Type B pancreatic cell (in vitro differentiated cells): Measurements from ENCODE around the gene GALT. TPM values are rescaled to one million over a fixed set of nuclear protein-coding genes. Genes with fewer than 3 reads are reported as not detected.
A peak's percentile ranks its signal among the peaks of the same experiment; 100 is the strongest.

ENCODE experiments used
- DNase-seq: peaks from one replicate; pipeline ENCODE4 v3.0.0; 2021; ENCODE audit warnings: mixed read lengths; ENCODE audit not compliant: unreplicated experiment; ENCODE audit errors: extremely low spot score
- H3K27ac Mint-ChIP-seq: 2 replicates; pipeline ENCODE4 v1.8.0; 2021; ENCODE audit warnings: mild to moderate bottlenecking, mixed read lengths
- H3K27me3 Mint-ChIP-seq: 2 replicates; pipeline ENCODE4 v1.8.0; 2021; ENCODE audit warnings: mixed read lengths
- H3K36me3 Mint-ChIP-seq: 2 replicates; pipeline ENCODE4 v1.8.0; 2021; ENCODE audit warnings: mixed read lengths
- H3K4me1 Mint-ChIP-seq: one replicate; pipeline ENCODE4 v1.8.0; 2021; ENCODE audit warnings: mixed read lengths; ENCODE audit not compliant: unreplicated experiment
- H3K4me3 Mint-ChIP-seq: 2 replicates; pipeline ENCODE4 v1.8.0; 2021; ENCODE audit warnings: mild to moderate bottlenecking, mixed read lengths
- H3K9me3 Mint-ChIP-seq: 2 replicates; pipeline ENCODE4 v1.8.0; 2021; ENCODE audit warnings: mixed read lengths
- CTCF ChIP-seq: fragments of 200-600 bp; sonication (generic); conservative IDR thresholded peaks from 2 replicates; pipeline ENCODE4 v1.5.0; 2021; ENCODE audit warnings: antibody characterized with exemption, mild to moderate bottlenecking
- long read RNA-seq: library from polyadenylated mRNA; unstranded; transcript quantifications from one replicate; pipeline ENCODE4 v2.0.0, GENCODE V29; 2020
- total RNA-seq: library from RNA; stranded (reverse); gene quantifications from 2 replicates; pipeline ENCODE4 v1.2.1, GENCODE V29; 2021; ENCODE audit warnings: low replicate concordance

GALT gene
- 48.8 and 70.5 TPM in 2 replicates for total RNA-seq
- long read RNA-seq, transcript GALT-201 (11 exons, 1,768 nt): major isoform, 29 of 72 reads
- long read RNA-seq, partial matches to known transcripts: 7 of 72 reads
- long read RNA-seq, other reads (novel, unspliced or antisense): 34 of 72 reads

DNA sequence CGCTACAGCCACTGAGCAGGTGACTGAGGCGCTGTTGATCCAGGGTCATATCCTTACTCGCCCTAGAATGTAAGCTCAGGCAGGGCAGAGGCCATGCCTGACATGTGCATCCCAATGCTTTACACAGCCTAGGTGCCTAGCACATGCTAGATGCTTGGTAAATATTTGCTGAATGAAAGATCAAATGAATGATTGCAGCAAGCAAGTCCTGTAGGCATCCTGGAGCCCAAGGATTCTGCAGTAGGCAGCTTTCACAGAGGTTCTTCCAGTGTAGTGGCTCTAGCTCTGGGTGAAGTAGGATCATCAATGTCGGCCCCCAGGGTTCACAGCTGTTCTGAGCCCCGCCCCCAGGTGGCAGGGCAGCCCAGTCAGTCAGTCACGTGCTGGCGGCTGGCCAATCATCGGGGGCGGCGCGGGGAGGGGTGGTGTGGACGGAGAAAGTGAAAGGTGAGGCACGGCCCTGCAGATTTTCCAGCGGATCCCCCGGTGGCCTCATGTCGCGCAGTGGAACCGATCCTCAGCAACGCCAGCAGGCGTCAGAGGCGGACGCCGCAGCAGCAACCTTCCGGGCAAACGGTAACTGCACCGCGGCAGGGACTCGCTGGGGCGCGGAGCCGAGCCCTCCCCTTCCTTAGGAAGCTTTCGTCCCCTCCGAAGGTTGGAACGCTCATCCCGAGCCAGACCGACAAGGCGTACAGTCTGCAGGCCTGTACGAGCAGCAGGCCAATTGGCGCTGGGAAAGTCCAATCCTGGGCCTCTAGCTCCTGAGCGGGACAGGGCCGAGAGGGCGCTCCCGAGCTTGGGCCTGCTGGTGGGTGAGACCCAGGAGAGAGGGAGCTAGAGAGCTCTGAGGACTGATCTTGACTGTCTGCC, at the start of gene GALT:
Gene GALT, plus strand, starts transcription at position 465 of the 873 bp plus-strand sequence. Its CDS starts 30 bp downstream, at position 495.
- Mint-ChIP-seq H3K27me3 (no peaks in the 10 kb centered on the region), H3K27ac (peak within 1 kb of the TSS; percentile 80), H3K36me3 (peaks cover 9% of the 10 kb centered on the region), H3K9me3 (no peaks in the 10 kb centered on the region), H3K4me1 (peaks cover 25% of the 10 kb centered on the region), H3K4me3 (peak within 1 kb of the TSS; percentile 92)
- TF ChIP-seq CTCF: peak; percentile 56
- DNase-seq: peak; percentile 94

DNA sequence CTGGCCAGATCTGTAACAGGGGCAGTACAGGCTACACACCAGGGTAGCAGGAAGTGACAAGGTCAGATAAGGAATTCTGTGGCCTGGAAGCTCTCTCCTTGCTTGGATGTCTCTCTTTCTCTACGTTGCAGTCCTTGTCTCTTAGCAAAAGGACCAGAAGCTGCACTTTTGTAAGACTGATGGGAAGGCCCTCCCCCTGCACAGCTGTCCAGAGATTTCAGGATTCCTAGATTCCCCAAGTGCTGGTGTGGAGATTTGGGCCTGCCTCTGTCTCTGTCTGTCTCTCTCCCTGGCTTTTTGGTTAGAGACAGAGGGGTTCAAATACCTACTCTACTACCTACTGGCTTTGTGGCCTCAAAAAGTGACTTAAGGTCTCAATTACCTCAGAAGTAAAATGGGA, 46.9 kb upstream of the GALT start:
- Mint-ChIP-seq H3K27ac (no peak overlapping the region), H3K9me3 (no peaks in the 10 kb centered on the region), H3K36me3 (no peaks in the 10 kb centered on the region), H3K4me1 (peaks cover 10% of the 10 kb centered on the region), H3K4me3 (no peak overlapping the region), H3K27me3 (peaks cover 37% of the 10 kb centered on the region)
- DNase-seq: no peak
- TF ChIP-seq CTCF: no peak

DNA sequence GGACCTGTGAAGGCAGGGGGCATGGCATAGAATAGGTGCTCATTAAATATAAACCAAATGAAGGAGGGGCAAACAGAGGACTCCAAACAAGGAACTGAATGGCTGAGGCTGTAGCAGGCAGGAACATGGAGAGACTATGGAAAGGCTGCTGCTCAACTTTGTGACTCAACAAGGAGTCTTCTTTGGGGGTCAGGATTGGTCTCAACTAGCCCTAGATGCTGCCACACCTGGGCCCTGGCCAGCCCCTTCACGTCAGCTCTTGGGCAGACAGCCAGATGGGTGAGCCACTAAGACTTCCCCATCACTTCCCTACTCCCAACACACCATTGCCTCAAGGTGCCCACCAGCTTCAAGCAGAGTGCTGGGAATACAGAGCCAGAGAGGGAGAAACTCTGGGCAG, 45.6 kb upstream of the GALT start:
- Mint-ChIP-seq H3K36me3 (no peaks in the 10 kb centered on the region), H3K4me3 (no peak overlapping the region), H3K27ac (no peak overlapping the region), H3K9me3 (no peaks in the 10 kb centered on the region), H3K4me1 (peaks cover 10% of the 10 kb centered on the region), H3K27me3 (peaks cover 36% of the 10 kb centered on the region)
- TF ChIP-seq CTCF: no peak
- no peak for DNase-seq

DNA sequence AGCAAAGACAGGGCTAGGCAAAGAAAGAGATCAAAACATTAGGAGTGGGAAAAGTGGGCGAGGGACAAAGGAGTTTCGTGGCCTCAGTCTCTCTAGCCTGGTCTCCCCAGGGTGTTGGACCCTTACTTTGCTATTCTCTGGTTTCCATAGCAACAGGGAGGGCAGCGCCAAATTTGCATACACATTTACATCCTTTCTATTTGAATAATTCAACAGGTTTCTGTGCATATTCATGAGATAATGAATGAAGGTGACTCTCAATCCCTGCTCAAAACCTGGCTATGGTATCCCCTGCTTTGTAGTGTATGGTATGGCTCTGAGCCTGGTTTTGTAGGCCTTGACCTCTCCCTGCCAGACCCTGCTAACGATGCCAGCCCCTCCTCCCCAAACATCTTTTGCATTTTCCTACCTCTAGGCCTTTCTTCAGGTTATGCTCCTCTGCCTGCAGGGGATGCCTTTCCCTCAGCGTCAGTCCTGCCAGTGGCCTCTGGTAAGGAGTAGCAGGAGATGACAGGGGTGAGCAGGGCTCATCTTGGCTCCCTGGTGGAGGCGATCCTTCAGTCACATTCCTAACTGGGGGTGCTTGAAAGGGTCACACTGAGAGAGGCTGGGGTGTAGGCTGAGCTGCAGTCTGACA, 44.4 kb upstream of the GALT start:
- Mint-ChIP-seq H3K4me1 (peaks cover 10% of the 10 kb centered on the region), H3K9me3 (no peaks in the 10 kb centered on the region), H3K27me3 (peaks cover 28% of the 10 kb centered on the region), H3K27ac (no peak overlapping the region), H3K4me3 (no peak overlapping the region), H3K36me3 (no peaks in the 10 kb centered on the region)
- no peak for DNase-seq
- no peak for TF ChIP-seq CTCF

DNA sequence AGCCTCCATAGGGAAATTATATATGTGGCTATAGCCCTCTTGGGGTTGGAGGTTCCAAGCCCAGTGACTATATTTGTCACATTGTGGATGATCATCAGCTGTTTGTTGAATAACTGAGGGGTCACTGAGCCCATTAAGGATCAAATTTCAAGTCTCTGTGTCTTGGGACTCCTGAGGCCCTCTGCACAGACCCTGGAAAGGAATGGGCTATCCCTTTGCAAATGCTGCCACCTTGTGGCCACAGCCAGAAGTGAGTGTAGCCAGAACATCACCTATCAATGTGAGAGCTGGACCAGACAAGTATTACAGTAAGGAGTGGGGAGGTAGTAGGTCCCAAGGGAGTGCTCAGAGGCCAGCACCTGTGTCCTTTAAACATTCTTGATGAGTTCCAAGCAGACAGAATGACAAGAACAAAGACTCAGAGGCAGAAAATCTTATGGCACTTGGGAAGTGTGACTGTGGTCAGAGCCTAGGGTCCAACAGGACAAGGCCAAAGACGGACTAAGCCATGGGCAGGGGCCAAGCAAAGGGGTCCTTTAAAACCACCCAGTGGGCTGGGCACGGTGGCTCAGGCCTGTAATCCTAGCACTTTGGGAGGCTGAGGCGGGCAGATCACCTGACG, 42.8 kb upstream of the GALT start:
- Mint-ChIP-seq H3K27me3 (peaks cover 21% of the 10 kb centered on the region), H3K9me3 (no peaks in the 10 kb centered on the region), H3K4me3 (no peak overlapping the region), H3K27ac (no peak overlapping the region), H3K36me3 (no peaks in the 10 kb centered on the region), H3K4me1 (peaks cover 4% of the 10 kb centered on the region)
- peak; percentile 97 for TF ChIP-seq CTCF
- peak; percentile 90 for DNase-seq
